ENCODE results near the gene MIR17HG.

DNA sequence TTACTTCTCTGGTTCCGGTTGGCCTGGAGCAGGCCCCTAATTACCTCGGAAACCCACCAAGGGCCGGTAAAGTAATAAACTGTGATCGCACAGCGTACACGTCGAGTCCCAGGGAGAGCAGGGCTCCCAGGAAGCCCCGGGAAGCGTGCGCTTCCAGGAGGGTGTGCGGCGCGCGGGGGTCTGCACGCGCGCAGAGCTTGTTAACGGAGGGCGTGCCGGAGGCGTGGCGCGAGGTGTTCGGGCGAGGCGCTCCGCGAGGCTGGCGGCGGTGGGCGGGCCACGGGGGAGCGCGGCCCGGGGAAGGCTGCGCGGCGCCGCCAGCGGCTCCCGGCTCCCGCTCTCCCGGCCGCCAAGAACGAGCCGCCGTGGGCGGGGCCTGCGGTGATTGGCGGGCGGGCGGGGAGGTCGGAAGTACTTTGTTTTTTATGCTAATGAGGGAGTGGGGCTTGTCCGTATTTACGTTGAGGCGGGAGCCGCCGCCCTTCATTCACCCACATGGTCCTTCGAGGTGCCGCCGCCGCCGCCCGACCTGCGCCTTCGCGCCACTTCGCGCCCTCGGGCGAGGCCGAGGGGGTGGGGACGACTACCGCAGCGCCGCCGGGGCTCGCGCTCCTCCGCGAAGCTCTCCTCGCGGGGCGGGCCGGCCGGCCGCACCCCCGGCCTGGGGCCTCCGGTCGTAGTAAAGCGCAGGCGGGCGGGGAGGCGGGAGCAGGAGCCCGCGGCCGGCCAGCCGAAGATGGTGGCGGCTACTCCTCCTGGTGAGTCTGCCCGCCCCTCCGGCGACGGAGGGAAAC is at the start of gene MIR17HG:
- no peak for TF ChIP-seq YY1 (IDR thresholded peaks at IDR 0.05; ENCODE audit: insufficient read depth, insufficient read length)
- TF ChIP-seq ZNF274 (IDR thresholded peaks at IDR 0.05; ENCODE audit: low read depth, low read length), result no peak
- TF ChIP-seq SUZ12 (IDR thresholded peaks at IDR 0.05; ENCODE audit: extremely low read depth, insufficient read depth, insufficient read length), result no peak
